Loucy (cell line): ENCODE data around the gene TRAFD1.

Experiments
- H2AFZ ChIP-seq: fragments of 200-600 bp; sonication (generic); 2 replicates; pipeline ENCODE4 v1.6.0; 2016; ENCODE audit warnings: antibody characterized with exemption, mild to moderate bottlenecking, low read length, moderate library complexity
- H3F3A ChIP-seq: fragments of 200-600 bp; 2 replicates; pipeline ENCODE4 v1.6.0; 2016; ENCODE audit warnings: antibody characterized with exemption, low read depth, mild to moderate bottlenecking
- H3K27me3 ChIP-seq: fragments of 200-600 bp; sonication (generic); 2 replicates; pipeline ENCODE4 v1.6.1; 2014; ENCODE audit warnings: low read length, mild to moderate bottlenecking; ENCODE audit not compliant: insufficient read depth, poor library complexity, severe bottlenecking
- H3K36me3 ChIP-seq: fragments of 200-600 bp; sonication (generic); 2 replicates; pipeline ENCODE4 v1.6.1; 2016; ENCODE audit warnings: low read length; ENCODE audit not compliant: insufficient read depth
- H3K4me1 ChIP-seq: fragments of 200-600 bp; sonication (generic); 2 replicates; pipeline ENCODE4 v1.5.1; 2014; ENCODE audit warnings: low read length, mild to moderate bottlenecking; ENCODE audit not compliant: insufficient read depth, poor library complexity, severe bottlenecking
- H3K4me2 ChIP-seq: fragments of 200-600 bp; sonication (generic); 2 replicates; pipeline ENCODE4 v1.6.0; 2014; ENCODE audit warnings: antibody characterized with exemption, low read length, low read depth, mild to moderate bottlenecking; ENCODE audit not compliant: poor library complexity, severe bottlenecking
- H3K4me3 ChIP-seq: fragments of 200-600 bp; sonication (generic); 2 replicates; pipeline ENCODE4 v1.5.1; 2014; ENCODE audit warnings: low read length, mild to moderate bottlenecking, mixed read lengths; ENCODE audit not compliant: poor library complexity, severe bottlenecking
- H3K79me2 ChIP-seq: fragments of 200-600 bp; sonication (generic); 2 replicates; pipeline ENCODE4 v1.6.1; 2014; ENCODE audit warnings: low read length; ENCODE audit not compliant: insufficient read depth
- H3K9ac ChIP-seq: fragments of 200-600 bp; sonication (generic); 2 replicates; pipeline ENCODE4 v1.6.0; 2014; ENCODE audit warnings: mild to moderate bottlenecking, low read depth, low read length, moderate library complexity; ENCODE audit not compliant: poor library complexity, severe bottlenecking
- H3K9me2 ChIP-seq: fragments of 200-600 bp; sonication (generic); replicated peaks from 2 replicates; pipeline ENCODE4 v1.6.1; 2016; ENCODE audit warnings: low read depth, low read length, mixed read lengths
- H3K9me3 ChIP-seq: fragments of 200-600 bp; sonication (generic); 2 replicates; pipeline ENCODE4 v1.6.1; 2014; ENCODE audit warnings: mild to moderate bottlenecking, antibody characterized with exemption, low read length, low read depth; ENCODE audit not compliant: insufficient read depth
- H4K20me1 ChIP-seq: fragments of 200-600 bp; sonication (generic); 2 replicates; pipeline ENCODE4 v1.6.0; 2014; ENCODE audit warnings: antibody characterized with exemption, low read length, mild to moderate bottlenecking; ENCODE audit not compliant: insufficient read depth, poor library complexity, severe bottlenecking
- EZH2phosphoT487 ChIP-seq: fragments of 200-600 bp; IDR thresholded peaks from 2 replicates; pipeline ENCODE4 v1.6.1; 2018; ENCODE audit warnings: antibody characterized with exemption, mild to moderate bottlenecking, moderate library complexity, borderline replicate concordance
- TF ChIP-seq, protein P1 (sequence below): fragments of 200-600 bp; sonication (generic); conservative IDR thresholded peaks from 2 replicates; pipeline ENCODE4 v1.5.1; 2014; ENCODE audit warnings: mild to moderate bottlenecking, antibody characterized with exemption, low read length

Gene TRAFD1

GRCh38 chr12:112190231-112191025, 65.1 kb downstream of the TRAFD1 start:
- H3K4me3 ChIP-seq, result no peak overlapping the region
- H3F3A ChIP-seq, result no peaks in the 10 kb centered on the region
- no peaks in the 10 kb centered on the region for H3K27me3 ChIP-seq
- no peaks in the 10 kb centered on the region for H3K9me3 ChIP-seq
- H3K36me3 ChIP-seq, result peaks cover 54% of the 10 kb centered on the region; the same call in 1 of the 2 replicates
- H3K9ac ChIP-seq, result no peak overlapping the region
- no peak overlapping the region for H3K4me2 ChIP-seq
- TF ChIP-seq EZH2phosphoT487, result no peak
- TF ChIP-seq, protein P1, sequence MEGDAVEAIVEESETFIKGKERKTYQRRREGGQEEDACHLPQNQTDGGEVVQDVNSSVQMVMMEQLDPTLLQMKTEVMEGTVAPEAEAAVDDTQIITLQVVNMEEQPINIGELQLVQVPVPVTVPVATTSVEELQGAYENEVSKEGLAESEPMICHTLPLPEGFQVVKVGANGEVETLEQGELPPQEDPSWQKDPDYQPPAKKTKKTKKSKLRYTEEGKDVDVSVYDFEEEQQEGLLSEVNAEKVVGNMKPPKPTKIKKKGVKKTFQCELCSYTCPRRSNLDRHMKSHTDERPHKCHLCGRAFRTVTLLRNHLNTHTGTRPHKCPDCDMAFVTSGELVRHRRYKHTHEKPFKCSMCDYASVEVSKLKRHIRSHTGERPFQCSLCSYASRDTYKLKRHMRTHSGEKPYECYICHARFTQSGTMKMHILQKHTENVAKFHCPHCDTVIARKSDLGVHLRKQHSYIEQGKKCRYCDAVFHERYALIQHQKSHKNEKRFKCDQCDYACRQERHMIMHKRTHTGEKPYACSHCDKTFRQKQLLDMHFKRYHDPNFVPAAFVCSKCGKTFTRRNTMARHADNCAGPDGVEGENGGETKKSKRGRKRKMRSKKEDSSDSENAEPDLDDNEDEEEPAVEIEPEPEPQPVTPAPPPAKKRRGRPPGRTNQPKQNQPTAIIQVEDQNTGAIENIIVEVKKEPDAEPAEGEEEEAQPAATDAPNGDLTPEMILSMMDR, result no peak
- no peaks in the 10 kb centered on the region for H3K79me2 ChIP-seq
- H4K20me1 ChIP-seq, result no peaks in the 10 kb centered on the region
- no peak overlapping the region for H2AFZ ChIP-seq
- H3K4me1 ChIP-seq, result no peaks in the 10 kb centered on the region
- no peaks in the 10 kb centered on the region for H3K9me2 ChIP-seq

- no peaks in the 10 kb centered on the region for H4K20me1 ChIP-seq
- H3F3A ChIP-seq, result no peaks in the 10 kb centered on the region
- TF ChIP-seq, protein P1, result no peak
- TF ChIP-seq EZH2phosphoT487, result no peak
- no peak overlapping the region for H3K9ac ChIP-seq
- H3K9me2 ChIP-seq, result no peaks in the 10 kb centered on the region
- H3K27me3 ChIP-seq, result no peaks in the 10 kb centered on the region
- no peaks in the 10 kb centered on the region for H3K4me1 ChIP-seq
- H2AFZ ChIP-seq, result no peak overlapping the region
- H3K9me3 ChIP-seq, result no peaks in the 10 kb centered on the region
- H3K79me2 ChIP-seq, result no peaks in the 10 kb centered on the region
- H3K36me3 ChIP-seq, result peaks cover 51% of the 10 kb centered on the region; the same call in 1 of the 2 replicates
- H3K4me2 ChIP-seq, result no peak overlapping the region
- H3K4me3 ChIP-seq, result no peak overlapping the region
Measured at GRCh38 chr12:112191201-112191600, 65.8 kb downstream of the TRAFD1 start.

DNA sequence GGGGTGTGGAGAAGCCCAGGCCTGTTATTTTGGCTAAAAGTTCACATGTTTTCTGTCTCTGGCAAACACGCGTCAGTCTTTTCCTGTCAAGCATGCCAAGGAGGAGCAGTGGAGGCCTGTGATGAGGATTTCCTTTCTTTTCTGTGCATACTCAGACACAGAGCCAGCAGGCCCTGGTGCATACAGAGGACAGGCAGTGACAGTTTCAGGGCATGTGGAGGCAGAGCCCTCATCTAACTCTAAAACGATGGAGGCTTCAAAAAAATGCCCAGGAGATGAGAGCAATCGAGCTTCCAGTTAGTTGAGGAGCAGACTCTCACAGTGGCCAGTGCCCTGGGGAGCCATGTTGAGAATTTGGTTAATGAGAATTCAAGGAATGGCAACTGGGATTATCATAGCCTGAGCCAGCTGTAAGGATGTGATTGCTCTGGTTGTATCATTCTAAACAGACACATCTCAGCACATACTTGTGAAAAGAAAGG, 66.5 kb downstream of the TRAFD1 start:
- Histone ChIP-seq H3K9me2 (no peaks in the 10 kb centered on the region), H3K9me3 (no peaks in the 10 kb centered on the region), H3K27me3 (no peaks in the 10 kb centered on the region), H3K4me3 (no peak overlapping the region), H3K4me2 (no peak overlapping the region), H3K9ac (no peak overlapping the region), H3K36me3 (peaks cover 51% of the 10 kb centered on the region; the same call in 1 of the 2 replicates), H4K20me1 (no peaks in the 10 kb centered on the region), H2AFZ (no peak overlapping the region), H3K79me2 (no peaks in the 10 kb centered on the region), H3F3A (no peaks in the 10 kb centered on the region), H3K4me1 (no peaks in the 10 kb centered on the region)
- no peak for TF ChIP-seq EZH2phosphoT487
- TF ChIP-seq, protein P1, result no peak
